Measurements from ENCODE around the gene FSTL5.

FSTL5 gene

DNA sequence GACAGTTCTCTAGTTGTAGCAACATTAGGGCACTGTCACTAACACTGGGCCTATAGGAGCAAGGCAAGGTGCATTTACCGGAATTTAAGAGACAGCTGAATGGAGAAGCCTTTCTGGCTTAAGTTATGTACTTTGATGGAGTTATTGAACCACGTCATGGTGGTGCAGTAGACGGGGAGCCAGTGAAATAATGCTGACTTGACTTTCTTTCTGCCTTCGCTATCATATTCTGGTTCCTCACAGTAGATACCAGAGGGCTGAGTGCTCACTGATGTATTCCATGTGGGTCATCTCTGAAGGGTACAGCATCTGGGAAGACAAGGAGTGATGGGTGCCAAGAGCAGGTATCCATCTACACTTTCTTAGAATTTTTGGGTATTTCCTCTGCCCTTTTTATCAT lies 802.8 kb downstream of the FSTL5 start:
- TF ChIP-seq, protein P1, sequence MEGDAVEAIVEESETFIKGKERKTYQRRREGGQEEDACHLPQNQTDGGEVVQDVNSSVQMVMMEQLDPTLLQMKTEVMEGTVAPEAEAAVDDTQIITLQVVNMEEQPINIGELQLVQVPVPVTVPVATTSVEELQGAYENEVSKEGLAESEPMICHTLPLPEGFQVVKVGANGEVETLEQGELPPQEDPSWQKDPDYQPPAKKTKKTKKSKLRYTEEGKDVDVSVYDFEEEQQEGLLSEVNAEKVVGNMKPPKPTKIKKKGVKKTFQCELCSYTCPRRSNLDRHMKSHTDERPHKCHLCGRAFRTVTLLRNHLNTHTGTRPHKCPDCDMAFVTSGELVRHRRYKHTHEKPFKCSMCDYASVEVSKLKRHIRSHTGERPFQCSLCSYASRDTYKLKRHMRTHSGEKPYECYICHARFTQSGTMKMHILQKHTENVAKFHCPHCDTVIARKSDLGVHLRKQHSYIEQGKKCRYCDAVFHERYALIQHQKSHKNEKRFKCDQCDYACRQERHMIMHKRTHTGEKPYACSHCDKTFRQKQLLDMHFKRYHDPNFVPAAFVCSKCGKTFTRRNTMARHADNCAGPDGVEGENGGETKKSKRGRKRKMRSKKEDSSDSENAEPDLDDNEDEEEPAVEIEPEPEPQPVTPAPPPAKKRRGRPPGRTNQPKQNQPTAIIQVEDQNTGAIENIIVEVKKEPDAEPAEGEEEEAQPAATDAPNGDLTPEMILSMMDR (IDR thresholded peaks at IDR 0.05; ENCODE audit: low read depth, low read length) = no peak
- no peak overlapping the region for H3K4me3 ChIP-seq (ENCODE audit: low read depth, low read length)

DNA sequence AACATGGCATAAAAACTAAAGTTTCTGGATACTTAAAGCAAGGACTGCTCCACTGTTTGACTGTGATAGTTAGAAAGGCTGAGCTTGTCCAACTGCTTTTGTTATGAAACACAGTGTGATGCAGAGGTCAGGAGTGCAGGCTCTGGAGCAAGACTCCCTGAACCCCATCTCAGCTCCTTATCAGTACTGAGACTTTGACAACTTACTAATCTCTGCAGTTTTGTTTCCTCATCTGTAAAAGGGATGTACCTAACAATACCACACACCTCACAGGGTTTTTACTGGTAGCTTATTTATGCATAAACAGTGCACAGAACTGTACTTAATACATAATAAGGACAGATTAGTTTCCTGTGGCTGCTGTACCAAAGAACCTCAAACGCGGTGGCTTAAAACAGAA lies 804.3 kb downstream of the FSTL5 start:
- H3K4me3 ChIP-seq (ENCODE audit: low read depth, low read length) = no peak overlapping the region
- TF ChIP-seq, protein P1 (IDR thresholded peaks at IDR 0.05; ENCODE audit: low read depth, low read length) = no peak

DNA sequence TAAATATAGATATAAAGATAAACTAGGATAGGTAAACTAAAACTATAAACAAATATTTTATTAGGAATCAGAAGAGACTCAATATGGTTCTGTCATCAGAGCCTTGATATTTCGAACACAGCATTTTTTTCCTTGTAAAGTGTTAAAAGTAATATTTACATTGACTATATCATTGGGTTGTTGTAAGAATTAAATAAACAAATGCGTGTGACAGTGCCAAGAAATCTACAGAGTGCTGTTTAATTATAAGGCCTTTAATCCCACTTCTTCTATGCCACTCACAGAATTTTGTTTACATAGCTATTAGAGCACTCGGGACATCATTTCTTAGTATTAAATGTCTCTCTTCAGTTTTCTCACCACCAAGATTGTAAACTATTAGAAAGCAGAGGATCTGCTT lies 807.4 kb downstream of the FSTL5 start:
- TF ChIP-seq, protein P1 (IDR thresholded peaks at IDR 0.05; ENCODE audit: low read depth, low read length) = no peak
- no peak overlapping the region for H3K4me3 ChIP-seq (ENCODE audit: low read depth, low read length)

DNA sequence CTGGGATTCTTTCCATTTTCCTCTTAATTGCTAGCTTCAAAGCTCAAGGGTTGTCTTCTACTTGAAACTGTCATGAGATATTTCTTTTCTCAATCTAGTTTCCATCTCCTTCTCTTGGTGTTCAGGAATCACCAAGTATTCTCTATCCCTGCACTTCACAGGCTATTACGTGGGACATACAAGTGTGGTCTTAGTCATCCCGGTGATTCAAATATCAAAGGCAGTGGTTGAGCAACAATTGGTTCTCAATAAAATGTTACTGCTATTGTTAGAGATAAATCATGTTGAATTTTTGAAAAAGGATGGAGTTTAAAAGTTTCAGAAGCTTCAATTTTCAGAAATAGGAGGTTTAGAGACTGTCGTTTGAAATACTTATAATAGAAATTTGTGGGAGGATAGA lies 812.9 kb downstream of the FSTL5 start:
- H3K4me3 ChIP-seq (ENCODE audit: low read depth, low read length) = no peak overlapping the region
- TF ChIP-seq, protein P1 (IDR thresholded peaks at IDR 0.05; ENCODE audit: low read depth, low read length) = no peak

DNA sequence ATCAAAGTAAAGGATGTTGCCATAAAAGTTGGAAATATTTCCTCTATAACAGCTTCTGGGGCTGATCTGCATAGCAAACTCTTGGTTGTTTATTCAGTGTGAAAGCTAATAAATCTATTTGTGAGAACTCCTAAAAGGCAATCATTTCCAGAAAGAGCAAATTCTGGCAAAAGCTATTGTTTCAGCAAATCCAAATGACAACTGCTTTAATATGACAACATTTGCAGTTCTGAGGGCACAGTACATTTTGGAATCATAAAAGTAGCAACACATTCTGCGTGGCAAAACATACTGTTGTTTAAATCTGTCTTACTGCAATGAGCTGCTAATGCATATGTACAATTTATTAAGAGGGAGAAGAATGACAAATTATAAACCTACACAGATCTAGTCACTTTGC lies 818.1 kb downstream of the FSTL5 start:
- TF ChIP-seq, protein P1 (IDR thresholded peaks at IDR 0.05; ENCODE audit: low read depth, low read length) = no peak
- no peak overlapping the region for H3K4me3 ChIP-seq (ENCODE audit: low read depth, low read length)

DNA sequence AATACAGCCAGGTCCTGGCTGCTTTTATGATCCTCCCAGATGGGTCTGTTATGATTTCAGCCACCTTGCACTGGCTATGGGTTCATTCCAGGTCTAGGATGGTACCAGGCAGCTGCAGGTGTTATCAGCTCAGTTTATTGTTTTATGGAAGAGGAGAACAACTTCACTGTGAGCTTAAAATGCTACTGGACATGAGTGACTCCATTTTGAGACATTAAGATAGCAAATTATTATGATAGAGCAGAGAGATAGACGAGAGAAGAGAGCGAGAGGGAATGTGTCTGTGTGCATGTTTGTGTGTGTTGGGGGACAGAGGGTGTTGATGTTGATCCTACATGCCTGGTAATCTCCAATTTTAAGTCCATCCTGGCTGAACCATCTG lies 820.2 kb downstream of the FSTL5 start:
- TF ChIP-seq, protein P1 (IDR thresholded peaks at IDR 0.05; ENCODE audit: low read depth, low read length) = no peak
- H3K4me3 ChIP-seq (ENCODE audit: low read depth, low read length) = no peak overlapping the region

DNA sequence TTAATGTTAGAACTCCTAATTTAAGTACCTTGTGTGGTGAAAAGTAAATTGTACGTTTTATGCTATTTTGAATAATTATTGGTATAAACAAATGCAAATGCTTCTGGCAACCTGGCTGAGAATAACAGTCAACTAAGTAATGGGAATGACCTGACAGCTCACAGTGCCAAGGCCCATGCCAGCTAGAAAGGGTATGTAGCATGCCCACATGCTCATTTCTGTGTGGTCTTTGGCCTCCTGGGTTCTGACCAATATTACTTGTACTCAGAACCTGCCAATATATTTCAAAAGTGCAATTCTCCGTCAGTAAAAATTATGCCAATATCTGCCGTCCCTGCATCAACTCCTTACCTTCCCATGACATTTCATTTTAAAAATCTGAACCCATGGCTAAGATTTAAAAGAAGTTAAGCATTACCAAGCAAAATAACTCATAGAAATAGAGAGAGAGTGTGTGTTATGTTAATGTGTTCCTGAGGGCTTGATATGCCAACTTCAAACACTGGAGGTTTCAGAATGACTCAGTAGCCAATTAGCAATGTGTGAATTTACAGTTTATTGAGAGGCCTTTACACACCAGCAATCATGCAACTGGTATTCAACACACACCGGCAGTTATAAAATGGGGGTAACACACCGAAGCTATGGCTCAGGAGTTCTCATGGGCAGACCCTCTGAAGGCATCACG lies 820.8 kb downstream of the FSTL5 start:
- no peak overlapping the region for H3K4me3 ChIP-seq (ENCODE audit: low read depth, low read length)
- TF ChIP-seq, protein P1 (IDR thresholded peaks at IDR 0.05; ENCODE audit: low read depth, low read length) = no peak

Data from WI38 (cell line).